COLO668 (cell line): ENCODE results near the gene ZNF32.
"Not testable (repeated sequence)": the region's sequence is repeated elsewhere in the genome, so short reads cannot be mapped to it uniquely, and the experiment has no call there.

Source experiments
- DNase-seq: peaks from one replicate; lab custom pipeline; 2025; ENCODE audit not compliant: unreplicated experiment; lab: John Stamatoyannopoulos, UW

ZNF32 gene

GRCh38 chr10:43635816-43636215 is 12.9 kb downstream of the ZNF32 start:
- DNase-seq: not testable (repeated sequence)

- no peak for DNase-seq
Observed at GRCh38 chr10:43628956-43629355, 19.7 kb downstream of the ZNF32 start.

GRCh38 chr10:43627942-43628341 is 20.7 kb downstream of the ZNF32 start:
- no peak for DNase-seq

GRCh38 chr10:43623351-43623750 is 25.3 kb downstream of the ZNF32 start:
- no peak for DNase-seq

- no peak for DNase-seq
Observed at GRCh38 chr10:43622038-43622437, 26.6 kb downstream of the ZNF32 start.

GRCh38 chr10:43619368-43619767 is 29.3 kb downstream of the ZNF32 start:
- no peak for DNase-seq

- no peak for DNase-seq
Observed at GRCh38 chr10:43616697-43617370, 31.8 kb downstream of the ZNF32 start.

GRCh38 chr10:43610636-43611035 is 38.0 kb downstream of the ZNF32 start:
- DNase-seq: no peak

GRCh38 chr10:43607199-43607573 is 41.5 kb downstream of the ZNF32 start:
- no peak for DNase-seq

- DNase-seq: peak; percentile 70
Observed at GRCh38 chr10:43606323-43607198, 42.1 kb downstream of the ZNF32 start, which contains the start of gene ZNF485. TSS of gene ZNF485 (plus strand) at chr10:43606438. CDS start at chr10:43607051, 613 bp downstream.

GRCh38 chr10:43605850-43606322 is 42.8 kb downstream of the ZNF32 start:
- no peak for DNase-seq

- not testable (repeated sequence) for DNase-seq
Observed at GRCh38 chr10:43601576-43601975, 47.1 kb downstream of the ZNF32 start.

- DNase-seq: no peak
Observed at GRCh38 chr10:43599333-43599732, 49.3 kb downstream of the ZNF32 start.

- no peak for DNase-seq
Observed at GRCh38 chr10:43598446-43598845, 50.2 kb downstream of the ZNF32 start.

GRCh38 chr10:43596546-43596945 is 52.1 kb downstream of the ZNF32 start:
- no peak for DNase-seq

GRCh38 chr10:43595739-43596298 is 52.9 kb downstream of the ZNF32 start:
- no peak for DNase-seq

- DNase-seq: no peak
Observed at GRCh38 chr10:43594944-43595589, 53.6 kb downstream of the ZNF32 start.
